ENCODE results near the gene BRIP1. TPM values are rescaled to one million over a fixed set of nuclear protein-coding genes. Genes with fewer than 3 reads are reported as not detected.

BRIP1 gene
- total and polyA plus RNA-seq, 4 donors = 0.21 to 4.3 (median 0.82) TPM

GRCh38 chr17:61852857-61853256, 10.5 kb downstream of the BRIP1 start:
- Histone ChIP-seq H3K9me3 (ENCODE audit: control insufficient read depth in 4 of 4, insufficient read depth in 3 of 4, low read length in 3 of 4) (no peaks in the 10 kb centered on the region), H3K4me3 (no peak overlapping the region), H3K36me3 (ENCODE audit: control insufficient read depth in 4 of 4, insufficient read depth in 4 of 4, low read length in 4 of 4) (peaks cover 0 to 8% (median 3%) of the 10 kb centered on the region in 4 donors), H3K27ac (ENCODE audit: low read depth in 1 of 2, low read length in 1 of 2) (no peak overlapping the region), H3K27me3 (ENCODE audit: control insufficient read depth in 3 of 3, insufficient read depth in 3 of 3, low read length in 2 of 3) (no peaks in the 10 kb centered on the region), H3K9ac (ENCODE audit: insufficient read depth in 1 of 2, low read length in 2 of 2) (no peak overlapping the region), H3K4me1 (ENCODE audit: control insufficient read depth in 5 of 5, insufficient read depth in 5 of 5, low read length in 5 of 5) (no peaks in the 10 kb centered on the region)
- TF ChIP-seq CTCF (IDR thresholded peaks at IDR 0.05; ENCODE audit: control extremely low read depth, extremely low read depth) = no peak
- no peak for DNase-seq
- 96 to 99% methylated on average over 2 of the region's 2 CpGs for WGBS, 2 donors
- no peak for ATAC-seq (ENCODE audit: insufficient read depth, low FRiP score)

- H3K27ac ChIP-seq (ENCODE audit: low read depth in 1 of 2, low read length in 1 of 2) = no peak overlapping the region
- no peak for ATAC-seq (ENCODE audit: insufficient read depth, low FRiP score)
- peaks cover 0 to 7% (median 1%) of the 10 kb centered on the region in 4 donors for H3K36me3 ChIP-seq (ENCODE audit: control insufficient read depth in 4 of 4, insufficient read depth in 4 of 4, low read length in 4 of 4)
- H3K4me1 ChIP-seq (ENCODE audit: control insufficient read depth in 5 of 5, insufficient read depth in 5 of 5, low read length in 5 of 5) = no peaks in the 10 kb centered on the region
- no peak overlapping the region for H3K4me3 ChIP-seq
- H3K9me3 ChIP-seq (ENCODE audit: control insufficient read depth in 4 of 4, insufficient read depth in 3 of 4, low read length in 3 of 4) = no peaks in the 10 kb centered on the region
- H3K27me3 ChIP-seq (ENCODE audit: control insufficient read depth in 3 of 3, insufficient read depth in 3 of 3, low read length in 2 of 3) = no peaks in the 10 kb centered on the region
- no peak for TF ChIP-seq CTCF (IDR thresholded peaks at IDR 0.05; ENCODE audit: control extremely low read depth, extremely low read depth)
- peak; percentile 14 to 90 (median 80) for DNase-seq
- H3K9ac ChIP-seq (ENCODE audit: insufficient read depth in 1 of 2, low read length in 2 of 2) = no peak overlapping the region
Measured at GRCh38 chr17:61849674-61850073, 13.7 kb downstream of the BRIP1 start.

DNA sequence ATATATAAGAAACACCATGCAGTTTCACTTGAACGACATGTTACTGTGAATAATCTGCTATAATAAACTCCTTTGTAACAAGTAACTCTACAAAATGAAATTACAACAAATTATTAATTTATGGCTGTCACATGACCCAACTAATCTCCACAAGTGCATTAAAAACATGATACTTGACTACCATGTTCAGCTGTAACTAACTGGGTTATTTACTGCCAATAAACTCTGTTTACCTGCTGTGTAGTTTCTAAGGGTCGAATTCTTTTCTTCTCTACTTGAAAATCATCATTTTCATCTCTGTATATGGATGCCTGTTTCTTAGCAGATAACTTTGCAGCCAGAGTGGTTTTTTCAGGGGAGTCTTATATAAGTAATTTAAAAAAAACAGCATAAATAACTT, 14.4 kb downstream of the BRIP1 start:
- no peak for ATAC-seq (ENCODE audit: insufficient read depth, low FRiP score)
- H3K36me3 ChIP-seq (ENCODE audit: control insufficient read depth in 4 of 4, insufficient read depth in 4 of 4, low read length in 4 of 4) = peaks cover 0 to 8% (median 1%) of the 10 kb centered on the region in 4 donors
- H3K27ac ChIP-seq (ENCODE audit: low read depth in 1 of 2, low read length in 1 of 2) = no peak overlapping the region
- no peak overlapping the region for H3K4me3 ChIP-seq
- H3K27me3 ChIP-seq (ENCODE audit: control insufficient read depth in 3 of 3, insufficient read depth in 3 of 3, low read length in 2 of 3) = no peaks in the 10 kb centered on the region
- no peak overlapping the region for H3K9ac ChIP-seq (ENCODE audit: insufficient read depth in 1 of 2, low read length in 2 of 2)
- WGBS, 2 donors = 79 to 82% methylated on average over 2 of the region's 2 CpGs
- no peak for TF ChIP-seq CTCF (IDR thresholded peaks at IDR 0.05; ENCODE audit: control extremely low read depth, extremely low read depth)
- H3K9me3 ChIP-seq (ENCODE audit: control insufficient read depth in 4 of 4, insufficient read depth in 3 of 4, low read length in 3 of 4) = no peaks in the 10 kb centered on the region
- no peak for DNase-seq
- no peaks in the 10 kb centered on the region for H3K4me1 ChIP-seq (ENCODE audit: control insufficient read depth in 5 of 5, insufficient read depth in 5 of 5, low read length in 5 of 5)

GRCh38 chr17:61848247-61848646, 15.1 kb downstream of the BRIP1 start:
- no peak for TF ChIP-seq CTCF (IDR thresholded peaks at IDR 0.05; ENCODE audit: control extremely low read depth, extremely low read depth)
- H3K9ac ChIP-seq (ENCODE audit: insufficient read depth in 1 of 2, low read length in 2 of 2) = no peak overlapping the region
- 98 to 100% methylated on average over 2 of the region's 2 CpGs for WGBS, 2 donors

More at GRCh38 chr17:61848247-61848646, 15.1 kb downstream of the BRIP1 start:
- H3K36me3 ChIP-seq (ENCODE audit: control insufficient read depth in 4 of 4, insufficient read depth in 4 of 4, low read length in 4 of 4) = peaks cover 0 to 9% (median 1%) of the 10 kb centered on the region in 4 donors
- H3K27ac ChIP-seq (ENCODE audit: low read depth in 1 of 2, low read length in 1 of 2) = no peak overlapping the region
- no peak for ATAC-seq (ENCODE audit: insufficient read depth, low FRiP score)
- DNase-seq = no peak
- H3K27me3 ChIP-seq (ENCODE audit: control insufficient read depth in 3 of 3, insufficient read depth in 3 of 3, low read length in 2 of 3) = no peaks in the 10 kb centered on the region
- H3K4me3 ChIP-seq = no peak overlapping the region
- no peaks in the 10 kb centered on the region for H3K9me3 ChIP-seq (ENCODE audit: control insufficient read depth in 4 of 4, insufficient read depth in 3 of 4, low read length in 3 of 4)
- no peaks in the 10 kb centered on the region for H3K4me1 ChIP-seq (ENCODE audit: control insufficient read depth in 5 of 5, insufficient read depth in 5 of 5, low read length in 5 of 5)

Measured in lung (tissue), 12 donors.